ENCODE results near the gene CEACAM21.

DNA sequence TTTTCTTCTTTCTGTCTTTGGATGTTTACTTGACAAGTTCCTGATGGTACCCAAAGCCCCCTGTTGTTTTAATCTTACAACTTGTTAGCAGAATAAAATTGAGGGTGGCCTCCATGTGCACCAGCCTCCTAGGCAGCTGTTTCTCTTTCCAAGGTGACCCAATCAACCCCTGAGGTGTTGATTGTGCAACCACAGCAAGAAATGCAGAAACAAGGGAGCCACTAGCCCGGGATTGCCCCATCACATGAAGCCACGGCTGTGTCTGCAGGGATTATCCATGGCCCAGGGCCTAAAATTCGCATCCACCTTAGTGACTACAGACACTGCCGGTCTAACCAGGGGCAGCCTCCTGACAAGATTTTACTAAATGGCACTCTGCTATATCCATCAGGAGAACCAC is 36.5 kb downstream of the CEACAM21 start:
- TF ChIP-seq CTCF (IDR thresholded peaks at IDR 0.05), result no peak
- no peak for TF ChIP-seq POLR2A (IDR thresholded peaks at IDR 0.05)
